ENCODE results near the gene EFNA4. TPM values are rescaled to one million over a fixed set of nuclear protein-coding genes. Genes with fewer than 3 reads are reported as not detected.

Gene EFNA4
- total and polyA plus RNA-seq, 9 of the 15 experiments (the other 6 are each of a cell fraction or from before 2014, with no cell fraction given) = 0.68 to 7.4 (median 6.1) TPM

GRCh38 chr1:155022136-155022926 is 41.2 kb upstream of the EFNA4 start:
- DNase-seq (ENCODE audit: extremely low read depth in 1 of 4, low spot score in 3 of 4) (no peak), FAIRE-seq (no peak), ATAC-seq (no peak)
- Histone ChIP-seq H4K20me1 (replicated peaks; ENCODE audit: control insufficient read depth, insufficient read depth, low read length) (no peaks in the 10 kb centered on the region), H3K9ac (ENCODE audit: insufficient read depth in 1 of 2, low read depth in 2 of 2, low read length in 2 of 2) (no peak overlapping the region; a peak in 1 of 4 replicates), H3K36me3 (ENCODE audit: control insufficient read depth, insufficient read depth, low read length) (peaks cover 9% of the 10 kb centered on the region; the same call in 1 of the 3 replicates), H3K9me3 (replicated peaks; ENCODE audit: control insufficient read depth, insufficient read depth, low read depth, low read length) (no peaks in the 10 kb centered on the region), H3K4me1 (replicated peaks in 1 of 2; ENCODE audit: control insufficient read depth in 2 of 2, insufficient read depth in 2 of 2, low read length in 2 of 2) (peaks cover 19 to 25% of the 10 kb centered on the region in 2 experiments), H3K27ac (ENCODE audit: extremely low read depth, low read depth, low read length) (no peak overlapping the region), H3K9me1 (ENCODE audit: control insufficient read depth, insufficient read depth, low read length) (no peaks in the 10 kb centered on the region), H3K4me2 (ENCODE audit: insufficient read depth, low read length) (no peak overlapping the region; the same call in 1 of the 2 replicates), H3K27me3 (ENCODE audit: control insufficient read depth in 2 of 2, insufficient read depth in 2 of 2, low read length in 2 of 2) (no peaks in the 10 kb centered on the region), H3K4me3 (no peak overlapping the region), H2AFZ (ENCODE audit: low read depth, low read length) (no peak overlapping the region), H3K79me2 (ENCODE audit: control insufficient read depth, insufficient read depth, low read length) (no peaks in the 10 kb centered on the region)
- ChIA-PET CTCF (ENCODE audit: low intra/inter-chr PET ratio) (interaction anchor here (0.5 kb wide), 1 partner anchor 101 kb away, joined by 3 read pairs; no protein-coding TSS in a partner anchor), POLR2A (interaction anchor here (0.6 to 1.3 kb wide), 10 partner anchors 9 to 67 kb away, joined by 3 to 4 read pairs (median 3); no protein-coding TSS in a partner anchor)
- in situ Hi-C loops (cut with MboI) = no loop called here
- BruUV-seq (replicated peaks) = no TSS peak
- TF ChIP-seq, protein P1, sequence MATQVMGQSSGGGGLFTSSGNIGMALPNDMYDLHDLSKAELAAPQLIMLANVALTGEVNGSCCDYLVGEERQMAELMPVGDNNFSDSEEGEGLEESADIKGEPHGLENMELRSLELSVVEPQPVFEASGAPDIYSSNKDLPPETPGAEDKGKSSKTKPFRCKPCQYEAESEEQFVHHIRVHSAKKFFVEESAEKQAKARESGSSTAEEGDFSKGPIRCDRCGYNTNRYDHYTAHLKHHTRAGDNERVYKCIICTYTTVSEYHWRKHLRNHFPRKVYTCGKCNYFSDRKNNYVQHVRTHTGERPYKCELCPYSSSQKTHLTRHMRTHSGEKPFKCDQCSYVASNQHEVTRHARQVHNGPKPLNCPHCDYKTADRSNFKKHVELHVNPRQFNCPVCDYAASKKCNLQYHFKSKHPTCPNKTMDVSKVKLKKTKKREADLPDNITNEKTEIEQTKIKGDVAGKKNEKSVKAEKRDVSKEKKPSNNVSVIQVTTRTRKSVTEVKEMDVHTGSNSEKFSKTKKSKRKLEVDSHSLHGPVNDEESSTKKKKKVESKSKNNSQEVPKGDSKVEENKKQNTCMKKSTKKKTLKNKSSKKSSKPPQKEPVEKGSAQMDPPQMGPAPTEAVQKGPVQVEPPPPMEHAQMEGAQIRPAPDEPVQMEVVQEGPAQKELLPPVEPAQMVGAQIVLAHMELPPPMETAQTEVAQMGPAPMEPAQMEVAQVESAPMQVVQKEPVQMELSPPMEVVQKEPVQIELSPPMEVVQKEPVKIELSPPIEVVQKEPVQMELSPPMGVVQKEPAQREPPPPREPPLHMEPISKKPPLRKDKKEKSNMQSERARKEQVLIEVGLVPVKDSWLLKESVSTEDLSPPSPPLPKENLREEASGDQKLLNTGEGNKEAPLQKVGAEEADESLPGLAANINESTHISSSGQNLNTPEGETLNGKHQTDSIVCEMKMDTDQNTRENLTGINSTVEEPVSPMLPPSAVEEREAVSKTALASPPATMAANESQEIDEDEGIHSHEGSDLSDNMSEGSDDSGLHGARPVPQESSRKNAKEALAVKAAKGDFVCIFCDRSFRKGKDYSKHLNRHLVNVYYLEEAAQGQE (IDR thresholded peaks at IDR 0.05; ENCODE audit: borderline replicate concordance) = peak; percentile 10; the same call in 1 of the 2 replicates
- TF ChIP-seq, protein P1 (CRISPR knock-in tag; IDR thresholded peaks at IDR 0.05; ENCODE audit: low read depth) = no peak
- no peak for TF ChIP-seq BDP1 (IDR thresholded peaks at IDR 0.05; ENCODE audit: insufficient read depth, insufficient read length)
- 0 out of 2 replicates have a peak, but pooled peaks have one; percentile 21 for TF ChIP-seq ZFX (CRISPR knock-in tag; IDR thresholded peaks at IDR 0.05)
- TF ChIP-seq RBBP5 (IDR thresholded peaks at IDR 0.05; ENCODE audit: borderline replicate concordance, insufficient read depth, low read length, poor library complexity, severe bottlenecking) = no peak
- no peak for TF ChIP-seq SIRT6 (IDR thresholded peaks at IDR 0.05; ENCODE audit: low read depth, low read length)
- peak; percentile 79 for TF ChIP-seq PRDM10 (IDR thresholded peaks at IDR 0.05; ENCODE audit: partially characterized antibody)
- no peak for TF ChIP-seq NELFE (IDR thresholded peaks at IDR 0.05; ENCODE audit: insufficient read depth, insufficient read length)
- intact Hi-C loops (cut with micrococcal nuclease) = no loop called here
- 55% methylated on average over 8 of the region's 8 CpGs for WGBS (ENCODE audit: insufficient coverage, low coverage, missing lambda C conversion rate)

Measured in K562 (cell line).